Osteocyte (in vitro differentiated cells): ENCODE data around the gene CDH7. TPM values are rescaled to one million over a fixed set of nuclear protein-coding genes. Genes with fewer than 3 reads are reported as not detected.

Experiments
- DNase-seq: peaks from one replicate; pipeline ENCODE4 v3.0.0; 2021; ENCODE audit warnings: mixed read lengths; ENCODE audit not compliant: unreplicated experiment; ENCODE audit errors: extremely low spot score
- H3K27ac Mint-ChIP-seq: one replicate; pipeline ENCODE4 v1.8.0; 2021; ENCODE audit warnings: mild to moderate bottlenecking, mixed read lengths; ENCODE audit not compliant: unreplicated experiment
- H3K27me3 Mint-ChIP-seq: one replicate; pipeline ENCODE4 v1.8.0; 2021; ENCODE audit warnings: mixed read lengths; ENCODE audit not compliant: unreplicated experiment
- H3K36me3 Mint-ChIP-seq: one replicate; pipeline ENCODE4 v1.8.0; 2021; ENCODE audit warnings: mixed read lengths; ENCODE audit not compliant: unreplicated experiment
- H3K4me1 Mint-ChIP-seq: one replicate; pipeline ENCODE4 v1.8.0; 2021; ENCODE audit warnings: mixed read lengths; ENCODE audit not compliant: unreplicated experiment
- H3K4me3 Mint-ChIP-seq: one replicate; pipeline ENCODE4 v1.8.0; 2021; ENCODE audit warnings: mild to moderate bottlenecking, moderate library complexity, mixed read lengths; ENCODE audit not compliant: unreplicated experiment
- H3K9me3 Mint-ChIP-seq: one replicate; pipeline ENCODE4 v1.8.0; 2021; ENCODE audit warnings: mixed read lengths; ENCODE audit not compliant: unreplicated experiment
- CTCF ChIP-seq: fragments of 200-600 bp; sonication (generic); IDR thresholded peaks from 2 replicates; pipeline ENCODE4 v1.5.0; 2021; ENCODE audit warnings: antibody characterized with exemption, mild to moderate bottlenecking, moderate library complexity
- total RNA-seq: library from RNA; stranded (reverse); gene quantifications from 2 replicates; pipeline ENCODE4 v1.2.1, GENCODE V29; 2021

Gene CDH7
- total RNA-seq, 1 donor from 2014 or later: not detected

DNA sequence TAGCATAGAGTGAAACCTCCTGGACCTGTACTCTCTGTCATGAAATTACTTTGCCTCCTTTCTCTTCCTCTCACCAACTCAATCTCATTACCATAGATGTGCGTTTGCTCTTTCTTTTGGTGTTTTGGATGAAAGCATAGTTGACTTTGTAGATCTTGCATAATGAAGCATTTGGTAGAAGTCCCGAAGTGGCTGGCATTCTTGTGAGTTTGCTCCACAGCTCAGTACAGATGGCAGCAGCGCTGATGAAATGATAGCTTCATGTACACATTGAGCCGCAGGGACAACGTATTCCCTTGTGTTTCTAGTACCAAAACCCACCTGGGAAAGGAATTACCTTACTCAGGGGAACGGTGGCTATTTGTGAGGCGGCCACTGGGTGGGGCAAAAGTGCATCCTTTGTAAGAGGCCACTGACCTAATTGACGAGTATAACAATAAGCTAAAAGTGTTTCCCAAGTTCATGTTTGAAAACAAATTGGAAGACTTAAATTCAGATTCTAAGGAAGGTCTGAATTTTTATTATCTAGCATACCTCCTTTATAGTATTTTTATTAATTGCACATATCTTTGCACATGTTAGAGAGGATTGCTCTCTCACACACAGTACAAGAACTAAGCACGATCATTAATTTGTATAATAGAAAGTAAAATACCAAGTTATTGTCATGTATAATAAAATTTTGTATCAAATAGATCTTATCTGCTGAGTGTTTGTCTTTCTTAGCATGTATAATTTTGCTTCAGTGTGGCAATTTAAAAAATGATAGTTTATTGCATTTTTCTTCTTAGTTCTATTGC is 25.4 kb upstream of the CDH7 start:
- TF ChIP-seq CTCF: peak; percentile 19
- Mint-ChIP-seq H3K36me3 (no peaks in the 10 kb centered on the region), H3K4me3 (no peak overlapping the region), H3K4me1 (no peaks in the 10 kb centered on the region), H3K9me3 (no peaks in the 10 kb centered on the region), H3K27ac (no peak overlapping the region), H3K27me3 (no peaks in the 10 kb centered on the region)
- DNase-seq: no peak

DNA sequence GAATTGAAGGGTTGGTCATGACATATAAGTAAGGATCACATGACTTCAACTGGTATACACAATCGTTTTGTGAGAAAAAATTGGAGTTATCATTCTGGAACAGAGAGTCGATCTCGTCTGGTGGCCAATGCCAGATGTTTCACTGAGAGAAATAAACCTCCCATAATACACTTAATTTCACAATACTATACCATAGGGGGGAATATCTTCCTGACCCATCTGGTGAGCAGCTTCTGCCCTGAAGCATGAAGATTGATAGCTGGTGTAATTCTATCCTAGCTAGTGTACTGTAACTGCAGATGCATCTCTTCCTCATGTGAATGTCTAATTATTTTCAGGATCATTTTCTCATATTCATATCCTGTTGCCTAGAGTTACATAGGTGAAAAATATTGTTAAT is 15.7 kb upstream of the CDH7 start:
- Mint-ChIP-seq H3K36me3 (no peaks in the 10 kb centered on the region), H3K4me3 (no peak overlapping the region), H3K4me1 (no peaks in the 10 kb centered on the region), H3K27me3 (no peaks in the 10 kb centered on the region), H3K27ac (no peak overlapping the region), H3K9me3 (no peaks in the 10 kb centered on the region)
- TF ChIP-seq CTCF: no peak
- DNase-seq: no peak

DNA sequence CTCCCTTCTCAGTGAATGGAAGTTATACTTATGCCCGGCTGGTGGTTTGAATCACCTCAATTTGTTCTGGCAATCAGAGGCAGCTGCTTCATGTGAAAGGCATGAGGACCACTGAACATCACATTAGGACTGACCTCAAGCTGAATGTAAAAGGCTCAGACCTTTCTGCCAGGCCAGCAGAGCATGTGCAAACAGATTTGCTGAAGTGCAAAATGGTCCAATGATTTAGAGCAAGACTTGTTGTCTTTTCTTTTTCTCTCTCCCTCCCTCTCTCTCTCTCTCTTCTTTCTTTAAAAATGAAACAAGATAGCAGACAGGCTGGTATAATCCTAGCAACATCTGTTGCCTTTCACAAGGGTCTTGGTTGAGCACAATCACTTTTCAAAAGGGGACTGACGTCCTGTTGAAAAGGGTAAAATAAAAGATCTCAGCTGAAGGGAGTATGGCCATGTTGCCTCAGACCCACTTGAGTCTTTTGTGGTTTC is 13.3 kb upstream of the CDH7 start:
- H3K4me3 Mint-ChIP-seq: no peak overlapping the region
- no peak for TF ChIP-seq CTCF
- no peak overlapping the region for H3K27ac Mint-ChIP-seq

DNA sequence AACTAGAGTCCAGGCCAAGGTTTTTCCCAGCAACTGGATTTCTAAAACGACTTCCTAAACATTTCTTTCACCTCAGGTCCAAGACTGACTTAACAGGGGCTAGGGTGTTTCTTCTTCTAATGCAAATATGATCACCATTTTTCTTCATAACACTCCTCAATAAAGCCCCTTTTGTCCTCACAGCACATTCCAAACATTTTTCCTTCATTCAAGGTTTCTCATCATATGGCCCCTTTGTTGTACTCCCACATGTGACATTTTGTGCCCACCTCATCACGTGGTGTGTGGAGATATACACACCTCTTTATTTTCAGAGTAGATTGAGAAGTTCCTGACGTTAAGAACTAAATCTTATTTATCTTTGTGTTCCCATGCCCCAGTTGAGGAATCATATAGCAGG is 3.9 kb upstream of the CDH7 start:
- Mint-ChIP-seq H3K9me3 (no peaks in the 10 kb centered on the region), H3K36me3 (no peaks in the 10 kb centered on the region), H3K27ac (no peak overlapping the region), H3K27me3 (peaks cover 33% of the 10 kb centered on the region), H3K4me1 (peaks cover 7% of the 10 kb centered on the region), H3K4me3 (no peak overlapping the region)
- no peak for DNase-seq
- no peak for TF ChIP-seq CTCF

More for the DNA sequence above, 13.3 kb upstream of the CDH7 start:
- DNase-seq: no peak
- no peaks in the 10 kb centered on the region for H3K27me3 Mint-ChIP-seq
- no peaks in the 10 kb centered on the region for H3K4me1 Mint-ChIP-seq
- no peaks in the 10 kb centered on the region for H3K36me3 Mint-ChIP-seq
- no peaks in the 10 kb centered on the region for H3K9me3 Mint-ChIP-seq

DNA sequence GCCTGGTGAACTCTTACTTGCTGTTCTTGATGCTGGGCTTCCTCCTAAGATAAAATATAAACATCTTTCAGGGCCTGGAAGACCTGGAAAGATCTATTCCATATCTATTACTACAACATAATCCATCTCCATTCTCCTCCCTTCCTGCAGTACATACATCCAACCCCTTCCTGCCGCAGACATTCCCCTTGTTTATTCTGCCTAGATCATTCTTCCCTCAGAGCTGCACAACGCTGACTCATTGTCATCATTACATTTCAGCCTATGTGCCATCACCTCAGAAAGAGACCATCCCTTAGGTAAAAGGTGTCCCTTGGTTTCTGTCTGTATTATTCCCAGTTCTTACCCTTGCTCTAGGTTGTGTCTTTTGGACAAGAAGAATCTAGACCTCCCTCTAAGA is 2.5 kb upstream of the CDH7 start:
- Mint-ChIP-seq H3K4me3 (no peak overlapping the region), H3K36me3 (no peaks in the 10 kb centered on the region), H3K27me3 (peaks cover 44% of the 10 kb centered on the region), H3K27ac (no peak overlapping the region), H3K4me1 (peaks cover 7% of the 10 kb centered on the region), H3K9me3 (no peaks in the 10 kb centered on the region)
- DNase-seq: no peak
- no peak for TF ChIP-seq CTCF
